ENCODE measurements around the gene ROCK2.
"Not testable (repeated sequence)": the region's sequence is repeated elsewhere in the genome, so short reads cannot be mapped to it uniquely, and the experiment has no call there.

Gene ROCK2

DNA sequence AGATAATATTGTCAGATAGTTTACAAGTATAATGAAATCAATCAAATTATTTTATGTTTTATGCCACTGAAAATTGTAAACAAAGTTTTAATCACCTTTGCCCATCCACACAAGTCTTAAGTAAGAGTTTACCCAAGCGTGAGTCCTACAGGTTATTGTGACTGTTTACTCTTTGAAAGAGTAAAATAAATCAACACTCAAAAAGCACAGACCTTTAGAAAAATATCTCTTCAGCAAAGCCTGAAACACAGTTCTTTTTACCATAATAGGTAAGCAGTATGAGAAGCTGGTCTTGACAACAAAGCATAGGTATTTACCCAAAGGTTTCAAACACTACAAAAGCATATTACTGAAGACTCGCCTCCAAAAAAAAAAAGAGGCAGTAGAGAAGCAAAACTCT, 3.7 kb downstream of the ROCK2 start:
- no peak for DNase-seq (ENCODE audit: low read depth, low spot score)

DNA sequence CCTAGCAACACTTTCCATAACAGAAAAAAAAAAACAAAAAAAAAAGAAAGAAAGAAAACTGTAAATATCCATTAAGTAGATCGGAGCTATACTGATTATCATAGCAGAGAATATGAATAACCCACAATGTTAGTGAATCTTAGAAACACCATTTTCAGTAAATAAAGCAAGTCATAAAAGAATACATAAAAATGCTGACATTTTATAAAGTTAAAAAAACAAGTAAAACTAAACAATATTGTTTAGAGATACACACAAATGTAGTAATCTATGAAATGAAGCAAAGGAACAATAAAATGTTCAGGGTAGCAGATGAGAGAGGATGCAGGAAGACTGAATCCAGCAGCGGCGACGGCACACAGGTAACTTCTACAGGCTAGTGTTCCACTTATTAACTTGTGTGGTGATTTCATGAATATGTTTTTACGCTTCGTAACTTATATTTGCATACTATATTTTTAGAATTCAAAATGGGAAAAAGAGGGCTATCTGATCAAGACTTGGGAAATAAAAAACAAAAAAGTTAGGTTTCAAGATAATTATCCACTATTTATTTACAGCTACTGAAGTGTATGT, 4.8 kb downstream of the ROCK2 start:
- DNase-seq (ENCODE audit: low read depth, low spot score): no peak

DNA sequence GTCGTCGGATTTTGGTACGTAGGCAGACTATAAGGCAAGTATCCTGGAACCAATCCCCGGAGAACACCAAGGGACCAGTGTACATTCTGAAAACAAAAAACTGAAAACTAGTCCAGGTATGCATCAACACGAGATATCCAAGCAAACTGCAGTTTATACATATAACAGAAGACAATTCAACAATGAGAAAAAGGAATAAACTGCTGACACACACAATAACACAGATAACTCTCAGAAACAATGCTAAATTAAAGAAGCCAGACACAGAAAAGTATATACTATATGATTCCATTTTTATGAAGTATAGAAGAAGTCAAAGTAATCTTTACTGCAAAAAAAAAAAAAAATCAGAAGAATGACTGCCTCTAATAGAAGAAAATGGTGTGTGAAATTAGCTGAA, 5.9 kb downstream of the ROCK2 start:
- DNase-seq (ENCODE audit: low read depth, low spot score): no peak

DNA sequence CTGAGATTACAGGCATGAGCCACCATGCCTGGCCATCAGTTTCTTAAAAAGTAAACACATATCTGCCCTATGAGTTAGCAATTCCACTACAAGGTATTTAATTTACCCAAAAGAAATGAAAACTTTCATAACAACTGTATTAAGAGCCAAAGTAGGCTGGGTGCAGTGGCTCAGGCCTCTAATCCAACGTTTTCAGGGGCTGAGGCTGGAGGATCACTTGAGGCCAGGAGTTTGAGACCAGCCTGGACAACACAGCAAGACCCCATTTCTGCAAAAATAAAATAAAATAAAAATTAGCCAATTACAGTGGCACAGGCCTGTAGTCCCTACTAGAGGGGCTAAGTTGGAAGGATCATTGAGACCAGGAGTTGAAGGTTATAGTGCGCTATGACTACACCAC, 6.5 kb downstream of the ROCK2 start:
- no peak for DNase-seq (ENCODE audit: low read depth, low spot score)

DNA sequence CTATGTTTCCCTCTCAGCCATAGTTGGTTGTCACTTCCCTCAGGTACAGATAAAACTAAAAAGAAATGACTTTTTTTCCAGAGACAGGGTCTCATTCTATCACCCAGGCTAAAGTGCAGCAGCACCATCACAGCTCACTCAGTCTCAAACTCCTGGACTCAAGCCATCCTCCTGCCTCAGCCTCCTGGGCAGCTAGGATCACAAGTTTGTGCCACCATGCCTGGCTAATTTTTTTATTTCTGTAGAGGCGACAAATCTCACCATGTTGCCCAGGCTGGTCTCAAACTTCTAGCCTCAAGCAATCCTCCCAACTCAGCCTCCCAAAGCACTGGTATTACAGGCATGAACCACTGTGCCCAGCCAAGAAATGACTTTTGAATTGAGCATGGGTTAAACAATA, 8.2 kb downstream of the ROCK2 start:
- no peak for DNase-seq (ENCODE audit: low read depth, low spot score)

DNA sequence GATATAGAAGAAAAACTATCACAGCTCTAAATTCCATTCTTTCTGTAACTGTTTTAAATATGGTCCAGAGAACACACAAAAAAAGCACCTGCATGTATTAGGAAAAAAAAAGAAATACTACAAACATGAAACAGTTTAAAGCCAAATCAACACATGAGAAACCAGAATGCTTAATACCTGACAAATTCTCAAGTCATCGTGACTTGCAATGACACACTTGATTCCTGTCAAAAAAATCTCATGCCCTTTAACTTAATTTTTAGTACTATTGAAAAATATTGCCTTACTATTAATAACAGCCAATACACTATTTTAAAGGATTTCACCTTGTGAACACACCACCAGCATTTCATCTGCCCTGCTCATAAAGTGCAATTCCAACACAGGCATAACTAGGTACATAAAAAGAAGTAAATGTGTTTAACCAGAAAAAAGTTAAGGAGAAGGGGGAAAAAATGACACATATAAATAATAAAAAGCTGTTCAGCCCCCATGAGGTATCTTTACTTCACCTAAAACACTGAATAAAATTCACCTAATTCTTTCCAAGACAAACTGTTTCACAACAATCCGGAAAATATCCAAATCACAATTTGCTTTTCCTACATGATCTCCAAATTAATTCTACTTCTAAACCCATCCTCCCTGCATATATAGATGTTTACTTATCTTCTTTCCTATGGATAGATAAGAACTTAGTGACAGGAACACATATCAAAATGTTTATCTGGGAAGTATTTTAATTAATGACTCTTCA, 10.8 kb downstream of the ROCK2 start:
- DNase-seq (ENCODE audit: low read depth, low spot score): no peak

DNA sequence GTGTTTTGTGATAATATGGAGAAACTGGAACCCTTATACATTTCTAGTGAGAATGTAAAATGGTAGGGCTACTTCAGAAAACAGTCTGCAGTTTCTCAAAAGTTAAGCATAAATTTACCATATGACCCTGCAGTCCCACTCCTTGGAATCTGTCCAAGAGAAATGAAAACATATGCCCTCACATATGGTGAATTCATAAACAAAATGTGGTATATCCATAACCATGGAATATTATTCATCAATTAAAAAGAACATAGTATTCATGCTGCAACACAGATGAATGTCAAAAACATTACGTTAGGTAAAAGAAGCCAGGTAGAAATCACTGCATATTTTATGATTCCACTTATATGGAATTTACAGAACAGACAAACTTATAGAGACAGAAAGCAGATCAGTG, 11.8 kb downstream of the ROCK2 start:
- DNase-seq (ENCODE audit: low read depth, low spot score): no peak

DNA sequence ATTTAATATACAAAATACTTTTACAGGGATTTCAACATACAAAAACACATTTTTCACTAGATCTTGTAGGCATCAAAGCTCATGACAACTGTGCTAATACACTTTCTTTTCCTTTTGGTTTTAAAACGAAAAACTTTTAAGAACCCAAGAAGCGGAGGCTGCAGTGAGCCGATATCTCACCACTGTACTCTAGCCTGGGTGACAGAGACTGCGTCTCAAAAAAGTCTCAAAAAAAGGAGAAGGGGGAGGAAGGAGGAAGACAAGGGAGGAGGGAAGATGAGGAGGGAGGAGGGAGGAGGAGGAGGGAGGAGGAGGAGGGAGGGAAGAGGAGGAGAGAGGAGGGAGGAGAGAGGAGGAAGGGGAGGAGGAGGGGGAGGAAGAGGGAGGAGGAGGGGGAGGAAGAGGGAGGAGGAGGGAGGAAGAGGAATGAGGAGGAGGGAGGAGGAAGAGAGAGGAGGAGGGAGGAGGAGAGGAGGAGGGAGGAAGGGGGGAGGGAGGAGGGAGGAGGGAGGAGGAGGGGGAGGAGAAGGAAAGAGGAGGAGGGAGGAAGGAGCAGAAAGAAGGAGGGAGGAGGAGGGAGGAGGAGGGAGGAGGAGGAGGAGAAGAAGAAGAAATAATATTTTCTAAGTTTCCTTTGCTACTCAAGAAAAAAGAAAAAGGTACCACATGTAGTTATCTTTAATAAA, 13.8 kb downstream of the ROCK2 start:
- DNase-seq (ENCODE audit: low read depth, low spot score): no peak

DNA sequence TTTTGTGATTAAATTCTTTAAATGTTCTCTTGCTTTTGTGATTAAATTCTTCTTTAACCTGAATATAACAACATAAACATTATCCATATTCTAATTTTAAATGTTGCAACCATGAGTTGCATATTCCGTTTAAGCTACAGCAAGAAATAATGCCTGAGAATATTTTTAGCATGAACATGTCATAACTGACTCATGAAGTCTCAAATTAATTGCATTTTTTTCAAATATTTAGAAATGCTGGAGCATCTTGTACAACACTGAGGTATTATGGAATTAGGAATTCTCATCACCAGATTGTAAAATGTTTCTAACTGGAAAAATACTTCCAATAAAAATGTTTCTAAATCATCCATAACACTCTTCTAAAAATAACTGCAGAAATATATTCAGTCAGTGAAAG, 14.7 kb downstream of the ROCK2 start:
- no peak for DNase-seq (ENCODE audit: low read depth, low spot score)

DNA sequence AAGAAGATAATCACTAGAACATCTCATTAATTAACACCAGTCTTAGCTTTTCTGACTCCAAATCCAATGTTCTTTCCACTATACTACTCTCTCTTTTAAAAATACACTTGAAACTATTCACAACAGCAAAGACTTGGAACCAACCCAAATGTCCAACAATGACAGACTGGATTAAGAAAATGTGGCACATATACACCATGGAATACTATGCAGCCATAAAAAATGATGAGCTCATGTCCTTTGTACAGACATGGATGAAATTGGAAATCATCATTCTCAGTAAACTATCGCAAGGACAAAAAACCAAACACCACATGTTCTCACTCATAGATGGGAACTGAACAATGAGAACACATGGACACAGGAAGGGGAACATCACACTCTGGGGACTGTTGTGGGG, 15.9 kb downstream of the ROCK2 start:
- not testable (repeated sequence) for DNase-seq (ENCODE audit: low read depth, low spot score)

DNA sequence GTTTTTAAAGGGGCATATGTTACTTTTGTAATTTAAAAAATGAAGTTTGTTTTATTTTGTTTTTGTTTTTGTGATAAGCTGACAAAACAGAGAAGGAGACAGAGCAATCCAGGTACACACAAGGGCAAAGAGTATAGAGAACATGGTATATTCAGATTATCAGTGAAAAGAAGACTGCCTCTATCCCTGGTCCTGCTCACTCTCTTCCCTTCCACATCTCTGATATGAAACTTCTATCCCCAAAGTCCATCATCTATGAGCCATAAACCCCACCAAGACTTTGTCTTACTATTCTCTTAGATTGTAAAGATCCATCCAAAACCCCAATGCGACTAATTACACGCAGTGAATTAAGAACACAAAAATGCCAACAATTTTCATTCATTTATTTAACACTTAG, 16.6 kb downstream of the ROCK2 start:
- DNase-seq (ENCODE audit: low read depth, low spot score): no peak

DNA sequence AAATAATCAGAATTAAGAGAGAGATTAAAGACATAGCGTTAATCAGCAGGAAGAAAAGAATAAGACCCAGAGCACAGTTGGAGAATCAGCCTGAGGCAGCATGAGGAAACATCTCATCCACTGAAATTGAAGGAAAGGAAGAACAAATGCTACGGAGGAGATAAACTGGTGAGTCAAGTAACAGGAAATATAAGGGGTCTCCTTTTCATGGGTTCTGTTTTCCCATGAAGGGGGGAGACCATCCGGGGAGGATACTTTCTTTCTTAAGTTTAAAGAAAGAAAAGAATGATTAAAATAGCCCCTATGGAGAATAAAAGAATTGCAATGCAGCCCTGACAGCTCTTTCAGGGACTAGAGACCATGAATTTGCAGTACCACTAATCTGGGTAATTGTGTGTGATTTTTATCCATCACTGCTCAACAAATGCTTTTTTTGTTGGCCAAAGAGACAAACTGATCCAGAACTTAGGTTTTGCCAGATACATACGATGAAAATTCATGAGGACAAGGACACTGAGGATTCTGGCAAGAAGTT, 17.7 kb downstream of the ROCK2 start:
- no peak for DNase-seq (ENCODE audit: low read depth, low spot score)

DNA sequence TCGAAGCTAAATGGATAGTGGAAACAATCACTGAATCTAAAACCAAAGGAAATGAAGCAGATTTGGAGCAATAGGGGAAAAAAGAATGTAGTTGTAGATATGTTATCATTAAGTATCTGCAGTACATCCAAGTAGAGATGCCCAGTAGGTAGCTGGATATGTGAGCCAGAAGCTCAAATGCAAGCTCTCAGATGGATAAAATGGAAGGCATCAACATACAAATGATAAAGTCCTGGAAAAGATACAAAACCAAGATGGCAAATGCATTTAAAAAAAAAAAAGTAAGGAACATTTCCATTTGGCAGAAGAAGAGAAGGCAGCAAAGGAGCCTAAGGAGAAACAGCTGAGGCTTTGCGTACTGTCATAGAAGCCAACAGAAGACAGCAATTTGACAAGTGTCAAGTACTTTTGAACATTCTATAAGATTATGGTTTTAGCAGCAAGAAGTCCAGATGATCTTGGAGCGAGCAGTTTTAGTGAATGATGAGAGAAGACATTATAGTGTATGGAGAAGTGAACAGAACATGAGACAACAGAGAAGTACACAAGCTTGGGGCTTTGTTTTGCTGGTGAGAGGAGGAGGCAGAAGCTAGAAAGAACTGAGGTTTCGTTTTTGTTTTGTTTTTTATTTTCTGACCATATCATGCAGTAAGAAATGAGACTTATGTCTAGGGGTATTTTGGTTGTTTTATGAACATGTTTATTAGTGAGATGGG, 18.3 kb downstream of the ROCK2 start:
- no peak for DNase-seq (ENCODE audit: low read depth, low spot score)

DNA sequence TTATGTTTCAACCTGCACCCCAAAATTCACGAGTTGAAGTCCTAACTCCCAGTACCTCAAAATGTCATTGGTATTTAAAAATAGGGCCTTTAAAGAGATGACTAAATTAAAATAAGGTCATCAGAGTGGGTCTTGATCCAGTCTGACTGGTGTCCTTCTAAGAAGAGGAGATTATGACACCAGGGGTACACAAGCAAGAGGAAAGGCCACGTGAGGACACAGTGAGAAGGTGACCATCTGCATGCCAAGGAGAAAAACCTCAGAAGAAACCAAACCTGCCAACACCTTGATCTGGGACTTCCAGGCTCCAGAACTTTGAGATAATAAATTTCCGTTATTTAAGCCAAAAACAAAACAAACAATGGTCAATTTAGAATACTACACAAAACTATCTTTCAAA, 22.6 kb downstream of the ROCK2 start:
- DNase-seq (ENCODE audit: low read depth, low spot score): no peak

DNA sequence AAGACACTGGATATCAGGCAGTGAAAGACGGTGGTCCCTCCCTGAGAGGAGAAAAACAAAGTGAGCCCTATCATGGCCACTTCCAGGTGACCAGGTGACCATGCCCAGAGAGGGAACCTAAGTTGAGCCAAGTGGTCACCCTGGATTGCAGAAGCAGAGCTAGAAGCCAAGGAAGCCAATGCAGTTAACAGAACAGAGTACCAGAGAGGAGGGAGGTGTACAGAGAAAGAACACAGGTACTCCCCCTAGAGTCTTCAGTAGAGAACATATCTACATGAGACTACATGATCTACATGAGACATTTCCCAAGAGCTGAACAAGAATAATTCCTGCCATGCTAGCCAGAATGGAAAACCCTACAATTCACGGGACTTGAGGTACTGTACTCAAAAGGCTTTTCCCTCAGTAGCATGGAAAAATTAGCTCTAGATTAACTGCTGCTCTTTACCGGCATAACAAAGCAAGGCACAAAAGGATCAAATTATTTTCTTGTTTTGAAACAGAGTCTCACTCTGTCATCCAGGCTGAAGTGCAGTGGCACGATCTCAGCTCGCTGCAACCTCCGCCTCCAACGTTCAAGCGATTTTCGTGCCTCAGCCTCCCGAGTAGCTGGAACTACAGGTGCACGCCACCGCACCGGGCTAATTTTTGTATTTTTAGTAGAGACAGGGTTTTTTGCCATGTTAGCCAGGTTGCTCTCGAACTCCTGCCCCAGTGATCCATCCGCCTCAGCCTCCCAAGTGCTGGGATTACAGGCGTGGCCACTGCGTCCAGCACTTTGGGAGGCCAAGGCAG, 23.5 kb downstream of the ROCK2 start:
- DNase-seq (ENCODE audit: low read depth, low spot score): no peak

DNA sequence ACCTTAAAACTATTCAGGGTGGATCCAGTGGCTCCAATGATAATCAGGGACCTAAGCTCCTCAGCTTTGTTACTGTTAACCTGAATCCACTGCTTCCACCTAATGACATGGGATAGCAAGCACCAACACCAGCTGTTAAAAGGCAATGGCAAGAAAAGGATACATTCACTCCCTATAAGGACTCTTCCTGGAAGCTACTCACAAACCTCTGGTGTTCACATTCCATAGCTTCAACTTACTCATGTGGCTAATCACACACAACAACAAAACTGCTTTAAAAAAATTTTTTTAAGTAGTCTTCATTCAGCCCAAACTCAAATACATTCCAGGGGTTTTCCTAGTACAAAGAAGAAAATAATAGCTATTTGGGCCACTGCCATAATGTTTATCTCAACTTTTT, 24.5 kb downstream of the ROCK2 start:
- DNase-seq (ENCODE audit: low read depth, low spot score): no peak

DNA sequence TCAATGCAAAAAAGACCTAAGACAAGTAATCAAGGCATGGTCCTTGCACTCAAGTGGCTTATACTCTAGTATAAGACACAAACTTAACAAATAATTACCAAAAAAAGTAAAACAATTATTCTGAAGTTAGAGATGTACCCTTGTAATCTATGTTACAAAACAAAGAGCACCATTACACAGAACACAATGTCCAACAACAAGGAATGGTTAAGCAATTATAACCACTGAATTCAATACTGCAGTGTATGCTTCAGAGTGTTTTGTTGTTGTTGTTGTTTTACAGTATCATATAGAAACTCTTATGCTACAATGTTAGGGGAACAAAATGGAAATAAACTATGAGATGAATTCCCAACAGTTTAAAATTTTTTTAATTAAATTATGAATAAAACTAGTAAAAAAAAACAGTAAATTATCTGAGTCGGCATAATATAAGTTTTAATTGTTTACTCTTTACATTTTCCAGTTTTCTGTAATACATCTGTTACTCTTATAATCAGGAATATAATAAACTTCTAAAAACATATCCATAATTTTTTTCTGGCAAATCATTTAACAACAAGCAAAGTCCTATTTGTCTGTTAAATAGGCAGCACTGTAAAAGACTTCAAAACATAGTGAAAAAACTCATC, 29.2 kb downstream of the ROCK2 start:
- DNase-seq (ENCODE audit: low read depth, low spot score): no peak

DNA sequence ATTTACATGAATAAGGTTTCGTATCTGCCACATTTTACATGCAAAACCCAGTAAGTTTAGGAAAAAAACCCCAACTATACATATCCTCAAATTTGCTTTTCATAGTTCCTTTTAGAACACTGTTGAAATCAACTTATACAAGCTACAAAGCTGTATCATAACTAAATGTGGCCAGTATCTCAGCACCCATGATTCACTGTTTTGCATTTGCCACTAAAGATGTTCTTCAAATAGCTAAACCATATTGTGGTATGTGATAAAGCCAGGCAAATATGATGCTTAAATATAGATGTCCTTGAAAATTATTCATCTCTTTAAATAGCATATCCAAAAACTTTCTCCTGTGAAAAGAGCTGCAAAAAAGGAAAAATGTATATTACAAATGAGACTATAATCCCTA, 29.9 kb downstream of the ROCK2 start:
- no peak for DNase-seq (ENCODE audit: low read depth, low spot score)

DNA sequence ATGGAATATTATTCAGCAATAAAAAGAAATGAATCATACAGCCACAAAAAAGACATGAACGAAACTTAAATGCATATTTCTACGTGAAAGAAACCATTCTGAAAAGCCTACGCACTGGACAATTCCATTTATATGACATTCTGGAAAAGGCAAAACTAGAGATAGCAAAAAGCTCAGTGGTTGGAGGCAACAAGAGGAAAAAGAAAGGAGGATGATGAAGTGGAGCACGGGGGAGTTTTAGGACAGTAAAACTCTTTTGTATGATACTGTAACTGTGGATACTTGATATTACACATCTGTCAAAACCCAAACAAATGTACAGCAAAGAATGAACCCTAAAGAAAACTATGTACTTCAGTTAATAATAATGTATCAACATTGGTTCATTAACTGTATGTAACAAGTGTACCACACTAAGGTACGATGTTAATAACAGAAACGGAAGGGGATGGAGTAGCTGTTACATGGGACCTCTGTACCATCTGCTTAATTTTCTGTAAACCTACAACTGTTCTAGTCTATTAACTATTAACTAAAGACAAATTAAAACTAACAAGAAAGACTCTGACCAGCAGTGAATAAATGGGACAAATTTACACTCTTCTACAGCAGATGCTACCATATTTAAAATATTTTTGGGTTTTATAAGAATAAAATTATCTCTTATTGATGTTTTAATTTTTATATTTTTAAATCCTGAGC, 31.5 kb downstream of the ROCK2 start:
- no peak for DNase-seq (ENCODE audit: low read depth, low spot score)

DNA sequence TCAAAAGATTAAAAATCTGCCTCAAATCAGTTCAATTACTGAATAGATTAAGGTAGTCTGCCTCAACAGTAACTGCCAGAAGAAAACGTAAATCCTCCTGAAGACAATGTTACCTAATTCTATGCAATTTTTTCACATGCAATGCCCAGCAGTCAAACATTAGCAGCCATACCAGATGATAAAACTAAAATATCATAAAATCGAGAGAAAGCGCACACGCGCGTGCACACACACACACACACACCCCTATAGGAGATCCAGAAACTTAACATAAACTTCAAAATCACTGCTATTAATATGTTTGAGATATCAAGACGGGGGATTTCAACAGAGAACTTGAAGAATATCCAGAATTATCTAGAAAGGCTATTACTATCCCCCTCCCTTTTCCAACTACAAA, 32.9 kb downstream of the ROCK2 start:
- no peak for DNase-seq (ENCODE audit: low read depth, low spot score)
